Measurements from ENCODE around the gene COX14. TPM values are rescaled to one million over a fixed set of nuclear protein-coding genes. Genes with fewer than 3 reads are reported as not detected.

The COX14 gene
- total RNA-seq = 10 to 100 TPM; 47.5 to 48.3 TPM

- intact Hi-C loops (cut with micrococcal nuclease) = loop anchor here (1.0 to 2.0 kb wide), 10 partner anchors 15 to 653 kb away; partner anchors contain the start of genes ATF1, CERS5, LARP4 and LIMA1
These were observed at the start of gene COX14 for GRCh38 chr12:50111693-50112455. Gene COX14, plus strand, starts transcription at chr12:50112236. Its CDS starts 7,808 bp downstream, at chr12:50120044.

GRCh38 chr12:50062728-50063460 is 49.1 kb upstream of the COX14 start:
- Mint-ChIP-seq H3K4me1 (ENCODE audit: low read depth) (peaks cover 16% of the 10 kb centered on the region), H3K36me3 (ENCODE audit: low read depth) (no peaks in the 10 kb centered on the region), H3K4me3 (no peak overlapping the region), H3K9me3 (no peaks in the 10 kb centered on the region), H3K27me3 (ENCODE audit: low read depth) (peaks cover 8% of the 10 kb centered on the region), H3K27ac (no peak overlapping the region)
- CTCF ChIA-PET = interaction anchor here (1.1 to 5.7 kb wide), 4 partner anchors 7 to 96 kb away, joined by 4 to 51 read pairs (median 7); no protein-coding TSS in a partner anchor
- DNase-seq = no peak
- intact Hi-C loops (cut with micrococcal nuclease) = no loop called here

More at GRCh38 chr12:50111693-50112455, at the start of gene COX14:
- peak within 1 kb of the TSS; percentile 91 for H3K27ac Mint-ChIP-seq
- peak within 1 kb of the TSS; percentile 89 for H3K4me3 Mint-ChIP-seq
- peaks cover 36% of the 10 kb centered on the region for H3K4me1 Mint-ChIP-seq (ENCODE audit: low read depth)
- CTCF ChIA-PET = interaction anchor here (0.5 to 4.6 kb wide), 44 partner anchors 8 to 663 kb away, joined by 3 to 60 read pairs (median 7); partner anchors contain the start of genes CERS5, FAM186A, GPD1 and RACGAP1
- no peaks in the 10 kb centered on the region for H3K27me3 Mint-ChIP-seq (ENCODE audit: low read depth)
- H3K9me3 Mint-ChIP-seq = no peaks in the 10 kb centered on the region
- peaks cover 7% of the 10 kb centered on the region for H3K36me3 Mint-ChIP-seq (ENCODE audit: low read depth)
- DNase-seq = peak; percentile 100

GRCh38 chr12:50065726-50066310 is 46.2 kb upstream of the COX14 start:
- H3K4me3 Mint-ChIP-seq = no peak overlapping the region
- DNase-seq = no peak
- no peak overlapping the region for H3K27ac Mint-ChIP-seq
- intact Hi-C loops (cut with micrococcal nuclease) = no loop called here
- peaks cover 4% of the 10 kb centered on the region for H3K4me1 Mint-ChIP-seq (ENCODE audit: low read depth)
- no peaks in the 10 kb centered on the region for H3K36me3 Mint-ChIP-seq (ENCODE audit: low read depth)
- CTCF ChIA-PET = interaction anchor here (0.5 to 9.4 kb wide), 8 partner anchors 9 to 305 kb away, joined by 3 to 161 read pairs (median 4); no protein-coding TSS in a partner anchor
- no peaks in the 10 kb centered on the region for H3K9me3 Mint-ChIP-seq
- H3K27me3 Mint-ChIP-seq (ENCODE audit: low read depth) = no peaks in the 10 kb centered on the region

- Mint-ChIP-seq H3K4me3 (no peak overlapping the region), H3K9me3 (no peaks in the 10 kb centered on the region), H3K36me3 (ENCODE audit: low read depth) (no peaks in the 10 kb centered on the region), H3K4me1 (ENCODE audit: low read depth) (peaks cover 4% of the 10 kb centered on the region), H3K27ac (no peak overlapping the region), H3K27me3 (ENCODE audit: low read depth) (no peaks in the 10 kb centered on the region)
- intact Hi-C loops (cut with micrococcal nuclease) = no loop called here
- CTCF ChIA-PET = interaction anchor here (0.5 to 9.4 kb wide), 7 partner anchors 8 to 348 kb away, joined by 3 to 161 read pairs (median 4); no protein-coding TSS in a partner anchor
- no peak for DNase-seq
These were observed 45.6 kb upstream of the COX14 start for GRCh38 chr12:50066402-50066801.

- CTCF ChIA-PET = interaction anchor here (0.7 to 9.4 kb wide), 14 partner anchors 9 to 354 kb away, joined by 3 to 161 read pairs (median 11); partner anchors contain the start of genes ASIC1, COX14 and SMARCD1
- H3K9me3 Mint-ChIP-seq = no peaks in the 10 kb centered on the region
- no peaks in the 10 kb centered on the region for H3K36me3 Mint-ChIP-seq (ENCODE audit: low read depth)
- H3K27ac Mint-ChIP-seq = no peak overlapping the region
- peaks cover 4% of the 10 kb centered on the region for H3K4me1 Mint-ChIP-seq (ENCODE audit: low read depth)
- H3K4me3 Mint-ChIP-seq = no peak overlapping the region
- intact Hi-C loops (cut with micrococcal nuclease) = no loop called here
- H3K27me3 Mint-ChIP-seq (ENCODE audit: low read depth) = no peaks in the 10 kb centered on the region
- no peak for DNase-seq
These were observed 43.0 kb upstream of the COX14 start for GRCh38 chr12:50069069-50069468.

DNA sequence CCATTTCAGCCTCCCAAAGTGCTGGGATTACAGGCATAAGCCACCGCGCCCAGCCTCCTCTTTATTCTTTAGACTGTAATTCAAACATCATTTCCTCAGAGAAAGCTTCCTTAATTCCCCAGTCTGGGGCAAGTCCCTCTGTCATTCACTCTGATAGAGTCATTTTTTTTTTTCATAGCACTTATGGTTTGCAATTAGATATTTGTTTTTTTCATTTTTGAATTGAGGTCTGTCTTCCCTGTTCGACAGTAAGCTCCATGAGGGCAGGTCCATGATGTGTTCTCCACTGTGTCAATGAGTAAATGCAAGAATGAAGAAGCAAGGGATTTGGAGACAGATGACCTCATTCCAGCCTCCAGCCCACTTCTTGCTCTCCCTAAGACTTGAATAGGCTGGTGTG is 42.5 kb upstream of the COX14 start:
- DNase-seq = no peak
- intact Hi-C loops (cut with micrococcal nuclease) = no loop called here
- H3K9me3 Mint-ChIP-seq = no peaks in the 10 kb centered on the region
- H3K36me3 Mint-ChIP-seq (ENCODE audit: low read depth) = no peaks in the 10 kb centered on the region
- no peaks in the 10 kb centered on the region for H3K27me3 Mint-ChIP-seq (ENCODE audit: low read depth)
- no peak overlapping the region for H3K4me3 Mint-ChIP-seq
- no peak overlapping the region for H3K27ac Mint-ChIP-seq
- CTCF ChIA-PET = interaction anchor here (0.7 to 9.4 kb wide), 21 partner anchors 9 to 354 kb away, joined by 3 to 161 read pairs (median 7); partner anchors contain the start of genes AQP6, ASIC1, CERS5 and COX14
- peaks cover 4% of the 10 kb centered on the region for H3K4me1 Mint-ChIP-seq (ENCODE audit: low read depth)

DNA sequence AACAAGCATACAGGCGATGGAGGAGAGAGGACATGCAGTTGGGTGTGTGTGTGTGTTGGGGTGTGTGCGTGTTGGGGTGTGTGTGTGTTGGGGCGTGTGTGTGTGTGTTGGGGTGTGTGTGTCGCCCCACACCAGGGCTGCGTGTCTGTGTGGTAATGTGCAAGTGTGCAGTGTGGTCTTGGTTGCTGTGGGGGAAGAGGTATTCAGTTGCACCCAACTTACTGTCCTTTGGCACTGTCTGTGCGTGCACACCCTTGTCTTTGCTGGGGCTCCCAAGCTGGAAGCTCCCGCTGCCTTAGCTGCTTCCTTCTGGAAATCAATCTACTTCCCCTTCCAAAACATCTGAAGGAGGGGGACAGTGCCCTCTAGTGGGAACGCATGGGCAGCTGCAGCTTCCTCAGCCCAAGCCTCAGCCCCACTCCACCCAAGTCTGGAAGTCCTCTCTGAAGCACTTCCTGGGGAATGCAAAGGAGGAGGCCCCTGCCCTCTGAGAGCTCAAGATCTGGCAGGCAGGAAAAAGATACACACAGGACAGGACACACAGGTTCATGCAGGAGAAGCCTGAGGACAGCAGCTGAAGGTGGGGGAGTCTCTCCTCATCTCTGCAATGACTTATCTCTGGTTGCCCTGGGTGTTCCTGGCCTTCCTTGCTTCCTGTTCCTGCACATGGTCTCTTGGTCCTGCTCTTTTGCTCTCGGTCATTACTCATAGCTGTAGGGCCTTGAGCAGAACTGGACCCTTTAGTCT is 41.5 kb upstream of the COX14 start:
- intact Hi-C loops (cut with micrococcal nuclease) = loop anchor here (1.0 kb wide), 4 partner anchors 14 to 294 kb away; no protein-coding TSS in a partner anchor
- no peak overlapping the region for H3K4me3 Mint-ChIP-seq
- H3K36me3 Mint-ChIP-seq (ENCODE audit: low read depth) = no peaks in the 10 kb centered on the region
- CTCF ChIA-PET = interaction anchor here (0.6 to 9.4 kb wide), 42 partner anchors 10 to 1400 kb away, joined by 3 to 161 read pairs (median 4); partner anchors contain the start of genes AQP6, ASIC1, CERS5 and COX14
- peak; percentile 81 for DNase-seq
- no peaks in the 10 kb centered on the region for H3K9me3 Mint-ChIP-seq
- H3K27me3 Mint-ChIP-seq (ENCODE audit: low read depth) = no peaks in the 10 kb centered on the region
- no peak overlapping the region for H3K27ac Mint-ChIP-seq
- H3K4me1 Mint-ChIP-seq (ENCODE audit: low read depth) = peaks cover 5% of the 10 kb centered on the region

- H3K36me3 Mint-ChIP-seq (ENCODE audit: low read depth) = no peaks in the 10 kb centered on the region
- H3K27me3 Mint-ChIP-seq (ENCODE audit: low read depth) = no peaks in the 10 kb centered on the region
- no peak overlapping the region for H3K27ac Mint-ChIP-seq
- intact Hi-C loops (cut with micrococcal nuclease) = no loop called here
- no peak for DNase-seq
- H3K4me1 Mint-ChIP-seq (ENCODE audit: low read depth) = peaks cover 5% of the 10 kb centered on the region
- H3K4me3 Mint-ChIP-seq = no peak overlapping the region
- CTCF ChIA-PET = interaction anchor here (0.6 to 9.4 kb wide), 7 partner anchors 10 to 105 kb away, joined by 3 to 161 read pairs (median 25); partner anchors contain the start of gene SMARCD1
- no peaks in the 10 kb centered on the region for H3K9me3 Mint-ChIP-seq
These were observed 39.7 kb upstream of the COX14 start for GRCh38 chr12:50072198-50072907.

DNA sequence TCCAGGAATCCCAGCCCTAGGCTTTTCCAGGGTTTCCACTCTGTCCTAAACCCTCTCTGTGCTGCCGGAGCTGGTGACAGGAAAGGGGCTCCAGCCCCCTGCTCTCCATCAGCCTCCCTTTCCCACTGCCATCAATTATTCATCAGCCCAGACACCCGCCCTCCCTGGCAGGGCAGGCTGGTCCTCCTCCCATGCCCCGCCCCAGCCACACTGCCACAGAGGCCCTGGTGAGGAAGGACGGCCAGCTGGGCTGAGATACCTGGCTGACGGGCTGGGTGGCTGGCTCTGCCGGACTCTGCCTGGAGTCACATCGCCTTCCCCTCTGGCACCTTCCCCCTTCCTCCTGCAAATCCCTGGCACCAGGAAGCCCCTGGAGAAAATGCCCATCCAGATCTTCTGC is 38.8 kb upstream of the COX14 start:
- Mint-ChIP-seq H3K36me3 (ENCODE audit: low read depth) (no peaks in the 10 kb centered on the region), H3K4me1 (ENCODE audit: low read depth) (peaks cover 5% of the 10 kb centered on the region), H3K27ac (no peak overlapping the region), H3K27me3 (ENCODE audit: low read depth) (no peaks in the 10 kb centered on the region), H3K4me3 (no peak overlapping the region), H3K9me3 (no peaks in the 10 kb centered on the region)
- DNase-seq = no peak
- intact Hi-C loops (cut with micrococcal nuclease) = no loop called here
- CTCF ChIA-PET = interaction anchor here (0.6 to 9.4 kb wide), 10 partner anchors 11 to 206 kb away, joined by 3 to 161 read pairs (median 5); partner anchors contain the start of gene SMARCD1

GRCh38 chr12:50073712-50074111 is 38.3 kb upstream of the COX14 start:
- Mint-ChIP-seq H3K36me3 (ENCODE audit: low read depth) (no peaks in the 10 kb centered on the region), H3K27me3 (ENCODE audit: low read depth) (no peaks in the 10 kb centered on the region), H3K27ac (no peak overlapping the region), H3K4me3 (no peak overlapping the region), H3K9me3 (no peaks in the 10 kb centered on the region), H3K4me1 (ENCODE audit: low read depth) (peaks cover 5% of the 10 kb centered on the region)
- CTCF ChIA-PET = interaction anchor here (0.6 to 2.6 kb wide), 12 partner anchors 11 to 206 kb away, joined by 3 to 20 read pairs (median 4); partner anchors contain the start of gene SMARCD1
- no peak for DNase-seq
- intact Hi-C loops (cut with micrococcal nuclease) = loop anchor here (2.0 kb wide), 1 partner anchor 59 kb away; no protein-coding TSS in a partner anchor
